Measurements from ENCODE around the gene GLB1L3.
"Not testable (repeated sequence)": the region's sequence is repeated elsewhere in the genome, so short reads cannot be mapped to it uniquely, and the experiment has no call there.

GLB1L3 gene

DNA sequence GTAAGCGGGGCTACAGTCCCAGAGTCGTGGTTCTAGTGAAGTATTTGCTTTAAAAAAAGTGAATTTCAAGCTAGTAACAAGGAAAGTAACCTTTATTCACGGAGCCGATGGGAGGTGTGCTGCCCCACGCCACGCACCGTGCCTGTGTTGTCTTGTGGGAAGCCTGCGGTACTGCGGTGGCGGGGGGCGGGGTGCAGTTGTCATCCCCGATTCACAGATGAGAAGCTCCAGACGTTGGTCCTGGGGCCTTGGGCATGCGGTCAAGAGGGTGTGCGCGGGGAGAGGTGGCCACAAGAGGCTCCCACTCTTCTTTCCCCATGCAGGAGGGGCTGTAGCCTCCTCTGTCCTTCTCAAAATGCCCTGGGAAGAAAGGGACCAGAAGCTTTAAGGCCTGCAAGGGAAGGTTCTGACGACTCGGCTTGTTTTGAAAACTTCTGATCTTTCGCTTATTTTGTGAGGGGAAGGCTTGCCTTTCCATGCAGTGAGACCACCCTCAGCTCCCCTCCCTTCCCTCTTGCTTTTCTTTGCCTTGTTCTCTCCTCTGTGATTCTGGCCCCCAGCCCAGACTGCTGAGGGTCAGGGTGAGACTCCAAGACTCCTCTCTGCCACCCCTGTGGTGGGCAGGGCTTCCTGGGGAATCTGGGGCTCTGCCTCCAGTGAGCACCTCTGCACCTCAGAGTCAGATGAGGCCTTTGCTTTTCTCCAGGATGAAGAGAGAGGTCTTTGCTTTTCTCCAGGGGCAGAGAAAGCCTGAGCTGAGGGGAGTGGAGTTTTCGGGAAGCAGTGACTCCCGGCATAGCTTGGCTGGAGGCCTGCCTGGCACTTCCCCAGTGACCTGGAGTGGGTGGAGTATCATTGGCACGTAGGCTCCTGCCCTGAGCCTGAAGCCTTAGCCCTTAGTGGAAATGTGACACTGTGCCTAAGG, 6.2 kb downstream of the GLB1L3 start:
- H3K79me2 ChIP-seq (ENCODE audit: insufficient read depth, low read length) = no peaks in the 10 kb centered on the region
- TF ChIP-seq, protein P1, sequence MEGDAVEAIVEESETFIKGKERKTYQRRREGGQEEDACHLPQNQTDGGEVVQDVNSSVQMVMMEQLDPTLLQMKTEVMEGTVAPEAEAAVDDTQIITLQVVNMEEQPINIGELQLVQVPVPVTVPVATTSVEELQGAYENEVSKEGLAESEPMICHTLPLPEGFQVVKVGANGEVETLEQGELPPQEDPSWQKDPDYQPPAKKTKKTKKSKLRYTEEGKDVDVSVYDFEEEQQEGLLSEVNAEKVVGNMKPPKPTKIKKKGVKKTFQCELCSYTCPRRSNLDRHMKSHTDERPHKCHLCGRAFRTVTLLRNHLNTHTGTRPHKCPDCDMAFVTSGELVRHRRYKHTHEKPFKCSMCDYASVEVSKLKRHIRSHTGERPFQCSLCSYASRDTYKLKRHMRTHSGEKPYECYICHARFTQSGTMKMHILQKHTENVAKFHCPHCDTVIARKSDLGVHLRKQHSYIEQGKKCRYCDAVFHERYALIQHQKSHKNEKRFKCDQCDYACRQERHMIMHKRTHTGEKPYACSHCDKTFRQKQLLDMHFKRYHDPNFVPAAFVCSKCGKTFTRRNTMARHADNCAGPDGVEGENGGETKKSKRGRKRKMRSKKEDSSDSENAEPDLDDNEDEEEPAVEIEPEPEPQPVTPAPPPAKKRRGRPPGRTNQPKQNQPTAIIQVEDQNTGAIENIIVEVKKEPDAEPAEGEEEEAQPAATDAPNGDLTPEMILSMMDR (conservative IDR thresholded peaks at IDR 0.05; ENCODE audit: low read length) = no peak
- no peak for TF ChIP-seq EZH2phosphoT487 (IDR thresholded peaks at IDR 0.05; ENCODE audit: borderline replicate concordance)
- H4K20me1 ChIP-seq (ENCODE audit: insufficient read depth, low read length, poor library complexity, severe bottlenecking) = no peaks in the 10 kb centered on the region
- H3K9me3 ChIP-seq (ENCODE audit: insufficient read depth, low read depth, low read length) = no peaks in the 10 kb centered on the region
- no peak overlapping the region for H2AFZ ChIP-seq (ENCODE audit: low read length)
- no peaks in the 10 kb centered on the region for H3K9me2 ChIP-seq (replicated peaks; ENCODE audit: low read depth, low read length)
- H3K36me3 ChIP-seq (ENCODE audit: insufficient read depth, low read length) = no peaks in the 10 kb centered on the region
- H3K4me1 ChIP-seq (ENCODE audit: insufficient read depth, low read length, poor library complexity, severe bottlenecking) = no peaks in the 10 kb centered on the region
- H3K9ac ChIP-seq (ENCODE audit: low read depth, low read length, poor library complexity, severe bottlenecking) = no peak overlapping the region
- no peak overlapping the region for H3K4me2 ChIP-seq (ENCODE audit: low read depth, low read length, poor library complexity, severe bottlenecking)
- H3K4me3 ChIP-seq (ENCODE audit: low read length, poor library complexity, severe bottlenecking) = no peak overlapping the region
- no peaks in the 10 kb centered on the region for H3K27me3 ChIP-seq (ENCODE audit: insufficient read depth, low read length, poor library complexity, severe bottlenecking)
- no peaks in the 10 kb centered on the region for H3F3A ChIP-seq (ENCODE audit: low read depth)

DNA sequence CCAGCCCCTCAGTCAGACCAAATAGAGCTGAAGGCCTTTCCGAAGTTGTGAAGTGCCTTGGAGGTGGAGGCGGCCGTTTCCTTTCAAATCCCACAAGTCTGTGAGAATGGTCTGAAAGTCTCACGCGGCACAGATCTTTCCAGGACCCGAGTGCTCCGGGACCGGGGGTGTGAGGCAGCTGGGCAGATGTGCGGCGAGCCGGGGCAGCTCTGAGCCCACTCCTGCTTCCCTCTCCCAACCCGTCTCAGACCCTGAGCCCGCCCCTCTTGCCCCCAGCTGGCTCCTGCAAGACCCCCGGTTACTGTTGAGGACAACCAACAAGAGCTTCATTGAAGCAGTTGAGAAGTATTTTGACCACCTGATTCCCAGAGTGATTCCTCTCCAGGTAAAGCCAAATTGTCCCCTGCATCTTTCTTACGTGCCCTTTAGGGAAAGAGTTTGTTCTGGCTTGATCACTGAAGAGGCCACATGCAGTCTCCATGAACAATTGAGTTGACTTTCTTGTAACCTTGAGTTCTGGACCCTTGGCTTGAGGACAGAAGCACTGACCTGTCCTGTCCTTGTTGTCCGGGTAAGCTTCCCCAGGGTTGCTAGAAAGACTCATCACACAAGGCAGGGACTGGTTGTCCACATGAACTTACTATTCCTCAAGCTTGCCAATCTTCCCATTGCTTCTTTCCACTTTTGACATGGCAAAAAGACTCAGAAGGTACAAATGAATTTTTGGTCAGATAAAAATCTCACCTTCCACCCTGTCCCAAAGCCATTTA, 7.5 kb downstream of the GLB1L3 start:
- Histone ChIP-seq H3K36me3 (ENCODE audit: insufficient read depth, low read length) (no peaks in the 10 kb centered on the region), H3K9ac (ENCODE audit: low read depth, low read length, poor library complexity, severe bottlenecking) (no peak overlapping the region), H4K20me1 (ENCODE audit: insufficient read depth, low read length, poor library complexity, severe bottlenecking) (no peaks in the 10 kb centered on the region), H3K27me3 (ENCODE audit: insufficient read depth, low read length, poor library complexity, severe bottlenecking) (no peaks in the 10 kb centered on the region), H3K4me2 (ENCODE audit: low read depth, low read length, poor library complexity, severe bottlenecking) (no peak overlapping the region), H3K4me1 (ENCODE audit: insufficient read depth, low read length, poor library complexity, severe bottlenecking) (no peaks in the 10 kb centered on the region), H3K4me3 (ENCODE audit: low read length, poor library complexity, severe bottlenecking) (no peak overlapping the region), H3K9me2 (replicated peaks; ENCODE audit: low read depth, low read length) (no peaks in the 10 kb centered on the region), H3K9me3 (ENCODE audit: insufficient read depth, low read depth, low read length) (no peaks in the 10 kb centered on the region), H3F3A (ENCODE audit: low read depth) (no peaks in the 10 kb centered on the region), H2AFZ (ENCODE audit: low read length) (no peak overlapping the region), H3K79me2 (ENCODE audit: insufficient read depth, low read length) (no peaks in the 10 kb centered on the region)
- TF ChIP-seq EZH2phosphoT487 (IDR thresholded peaks at IDR 0.05; ENCODE audit: borderline replicate concordance) = no peak
- TF ChIP-seq, protein P1 (conservative IDR thresholded peaks at IDR 0.05; ENCODE audit: low read length) = no peak

DNA sequence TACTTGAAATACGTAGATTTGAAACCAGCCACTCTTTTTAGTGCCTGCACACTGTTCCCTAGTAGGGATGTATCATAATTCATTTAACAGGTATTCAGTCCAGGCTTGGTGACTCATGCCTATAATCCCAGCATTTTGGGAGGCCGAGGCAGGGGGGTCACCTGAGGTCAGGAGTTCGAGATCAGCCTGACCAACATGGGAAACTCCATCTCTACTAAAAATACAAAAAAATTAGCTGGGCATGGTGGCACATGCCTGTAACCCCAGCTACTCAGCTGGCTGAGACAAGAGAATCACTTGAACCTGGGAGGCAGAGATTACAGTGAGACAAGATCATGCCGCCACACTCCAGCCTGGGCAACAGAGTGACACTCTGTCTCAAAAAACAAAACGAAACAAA, 8.2 kb downstream of the GLB1L3 start:
- H3K4me3 ChIP-seq (ENCODE audit: low read length, poor library complexity, severe bottlenecking); H3K4me2 ChIP-seq (ENCODE audit: low read depth, low read length, poor library complexity, severe bottlenecking); H3K9me3 ChIP-seq (ENCODE audit: insufficient read depth, low read depth, low read length); H3K36me3 ChIP-seq (ENCODE audit: insufficient read depth, low read length); H4K20me1 ChIP-seq (ENCODE audit: insufficient read depth, low read length, poor library complexity, severe bottlenecking); H3K9ac ChIP-seq (ENCODE audit: low read depth, low read length, poor library complexity, severe bottlenecking); H3K79me2 ChIP-seq (ENCODE audit: insufficient read depth, low read length); H3K9me2 ChIP-seq (replicated peaks; ENCODE audit: low read depth, low read length); H2AFZ ChIP-seq (ENCODE audit: low read length); H3K27me3 ChIP-seq (ENCODE audit: insufficient read depth, low read length, poor library complexity, severe bottlenecking); H3K4me1 ChIP-seq (ENCODE audit: insufficient read depth, low read length, poor library complexity, severe bottlenecking); H3F3A ChIP-seq (ENCODE audit: low read depth): not testable (repeated sequence)
